Measurements from ENCODE around the gene TMEM86B. TPM values are rescaled to one million over a fixed set of nuclear protein-coding genes. Genes with fewer than 3 reads are reported as not detected.

TMEM86B gene
- total RNA-seq, 4 donors from 2014 or later, result 0.65 to 3.5 (median 2.5) TPM

GRCh38 chr19:55262359-55262758, 33.8 kb upstream of the TMEM86B start:
- TF ChIP-seq CTCF (IDR thresholded peaks at IDR 0.05), result no peak
- DNase-seq (ENCODE audit: low spot score) (no peak), ATAC-seq (ENCODE audit: low FRiP score) (no peak)

GRCh38 chr19:55261671-55262126, 33.1 kb upstream of the TMEM86B start:
- TF ChIP-seq CTCF (IDR thresholded peaks at IDR 0.05), result no peak

DNA sequence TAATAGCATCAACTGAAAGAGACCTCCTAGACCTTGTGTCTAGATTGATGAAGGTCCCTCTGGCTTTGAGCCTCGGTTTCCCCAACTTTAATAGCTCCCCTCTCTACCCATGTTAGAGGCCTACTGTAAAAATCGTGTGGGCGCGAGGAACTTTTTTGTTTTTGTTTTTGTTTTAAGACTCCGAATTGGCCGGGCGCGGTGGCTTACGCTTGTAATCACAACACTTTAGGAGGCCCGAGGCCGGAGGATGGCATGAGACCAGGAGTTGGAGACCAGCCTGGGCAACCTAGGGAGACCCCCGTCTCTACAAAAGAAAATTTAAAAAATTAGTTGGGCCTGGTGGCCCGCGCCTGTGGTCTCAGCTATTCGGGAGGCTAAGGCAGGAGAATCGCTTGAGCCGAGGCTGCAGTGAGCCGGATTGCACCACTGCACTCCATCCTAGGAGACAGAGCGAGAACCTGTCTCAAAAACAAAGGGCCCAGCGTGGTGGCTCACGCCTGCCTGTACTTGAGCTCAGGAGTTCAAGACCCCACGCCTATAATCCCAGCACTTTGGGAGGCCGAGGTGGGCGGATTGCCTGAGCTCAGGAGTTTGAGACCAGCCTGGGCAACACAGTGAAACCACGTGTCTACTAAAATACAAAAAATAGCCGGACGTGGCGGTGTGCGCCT, 31.1 kb upstream of the TMEM86B start:
- ATAC-seq (ENCODE audit: low FRiP score), result no peak
- no peak for DNase-seq (ENCODE audit: low spot score)
- no peak for TF ChIP-seq CTCF (IDR thresholded peaks at IDR 0.05)

More at GRCh38 chr19:55261671-55262126, 33.1 kb upstream of the TMEM86B start:
- ATAC-seq (ENCODE audit: low FRiP score) (no peak), DNase-seq (ENCODE audit: low spot score) (no peak)

GRCh38 chr19:55258828-55259539, 30.4 kb upstream of the TMEM86B start, which contains the start of gene PPP6R1:
TSS of gene PPP6R1 (minus strand) at chr19:55259017. CDS start at chr19:55247103, 11,914 bp downstream.
- no peak for TF ChIP-seq CTCF (IDR thresholded peaks at IDR 0.05)
- DNase-seq (ENCODE audit: low spot score) (peak; percentile 80), ATAC-seq (ENCODE audit: low FRiP score) (peak; percentile 99)

- no peak for DNase-seq (ENCODE audit: low spot score)
- peak; percentile 13 for ATAC-seq (ENCODE audit: low FRiP score)
These were observed 29.9 kb upstream of the TMEM86B start for GRCh38 chr19:55258476-55258827.

More at GRCh38 chr19:55258476-55258827, 29.9 kb upstream of the TMEM86B start:
- no peak for TF ChIP-seq CTCF (IDR thresholded peaks at IDR 0.05)
